Stimulated activated naive CD8-positive, alpha-beta T cell treated with anti-CD3 and anti-CD28 coated beads, Interleukin-15, Interleukin-2, amounts not matched to agents 100 ng/mL and 50 ng/mL, for 24 hours (primary cell): Measurements from ENCODE around the gene AGAP1.

Experiments
- H3K27ac Mint-ChIP-seq: one replicate; pipeline ENCODE4 v1.8.0; 2021; ENCODE audit warnings: mild to moderate bottlenecking, mixed read lengths
- H3K27me3 Mint-ChIP-seq: one replicate; pipeline ENCODE4 v1.8.0; 2021; ENCODE audit warnings: mixed read lengths
- H3K36me3 Mint-ChIP-seq: one replicate; pipeline ENCODE4 v1.8.0; 2021; ENCODE audit warnings: low read depth, mixed read lengths
- H3K4me1 Mint-ChIP-seq: one replicate; pipeline ENCODE4 v1.8.0; 2021; ENCODE audit warnings: low read depth, mixed read lengths
- H3K4me3 Mint-ChIP-seq: one replicate; pipeline ENCODE4 v1.8.0; 2021; ENCODE audit warnings: mild to moderate bottlenecking, mixed read lengths
- H3K9me3 Mint-ChIP-seq: one replicate; pipeline ENCODE4 v1.8.0; 2021; ENCODE audit warnings: mixed read lengths

AGAP1 gene

DNA sequence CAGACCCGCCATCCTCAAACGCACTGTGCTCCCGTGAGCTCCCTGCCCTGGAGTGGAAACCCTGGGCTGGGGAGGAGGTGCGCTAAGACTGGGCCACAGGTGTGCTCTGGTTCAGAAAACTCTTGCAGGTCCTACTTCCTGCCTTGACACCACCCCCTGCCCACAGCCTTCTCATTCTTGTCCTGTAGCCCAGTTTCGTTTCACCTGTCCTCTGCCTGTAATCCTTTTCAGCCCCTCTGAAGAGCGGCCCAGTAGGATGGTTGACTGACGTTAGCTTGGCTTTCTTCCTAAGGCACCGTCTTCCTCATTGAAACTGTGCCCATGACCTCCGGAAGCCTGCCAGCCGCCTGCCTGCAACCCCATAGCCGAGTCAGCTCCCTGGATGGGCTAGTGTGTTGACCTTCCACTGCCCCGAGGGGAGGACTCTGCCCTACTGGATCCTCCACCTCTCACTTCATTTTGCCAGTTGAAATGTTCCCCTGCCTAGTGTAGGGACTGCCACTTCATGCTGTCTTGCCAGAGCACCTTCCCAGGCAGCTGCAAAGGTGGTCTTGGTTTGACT lies 116.9 kb downstream of the AGAP1 start:
- no peak overlapping the region for H3K4me3 Mint-ChIP-seq
- no peaks in the 10 kb centered on the region for H3K9me3 Mint-ChIP-seq
- H3K27me3 Mint-ChIP-seq = peaks cover 9% of the 10 kb centered on the region
- H3K4me1 Mint-ChIP-seq = no peaks in the 10 kb centered on the region
- no peak overlapping the region for H3K27ac Mint-ChIP-seq
- H3K36me3 Mint-ChIP-seq = no peaks in the 10 kb centered on the region

DNA sequence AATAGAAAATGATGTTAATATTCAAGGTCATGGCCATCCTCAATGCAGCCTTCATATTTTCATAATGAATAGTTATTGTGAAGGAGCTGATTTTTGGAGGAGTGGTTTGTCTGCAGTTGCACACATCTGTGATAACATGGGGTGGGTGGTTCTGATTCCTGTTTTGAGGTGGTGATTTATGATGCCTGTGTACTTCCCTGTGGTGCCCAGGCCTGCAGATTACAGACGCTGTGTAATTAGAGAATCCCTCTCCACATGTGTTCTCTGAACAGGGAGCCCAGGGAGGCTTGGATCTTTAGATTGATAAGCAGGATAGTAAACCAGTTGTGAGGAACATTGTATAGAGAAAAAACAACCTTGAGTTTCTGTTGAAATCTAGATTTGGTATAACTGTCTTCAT lies 117.5 kb downstream of the AGAP1 start:
- no peaks in the 10 kb centered on the region for H3K36me3 Mint-ChIP-seq
- no peak overlapping the region for H3K27ac Mint-ChIP-seq
- no peak overlapping the region for H3K4me3 Mint-ChIP-seq
- H3K9me3 Mint-ChIP-seq = no peaks in the 10 kb centered on the region
- H3K27me3 Mint-ChIP-seq = peaks cover 7% of the 10 kb centered on the region
- H3K4me1 Mint-ChIP-seq = no peaks in the 10 kb centered on the region

- Mint-ChIP-seq H3K27ac (no peak overlapping the region), H3K4me3 (no peak overlapping the region), H3K4me1 (no peaks in the 10 kb centered on the region), H3K36me3 (no peaks in the 10 kb centered on the region), H3K27me3 (peaks cover 7% of the 10 kb centered on the region), H3K9me3 (no peaks in the 10 kb centered on the region)
Measured at GRCh38 chr2:235611756-235612155, 117.9 kb downstream of the AGAP1 start.

DNA sequence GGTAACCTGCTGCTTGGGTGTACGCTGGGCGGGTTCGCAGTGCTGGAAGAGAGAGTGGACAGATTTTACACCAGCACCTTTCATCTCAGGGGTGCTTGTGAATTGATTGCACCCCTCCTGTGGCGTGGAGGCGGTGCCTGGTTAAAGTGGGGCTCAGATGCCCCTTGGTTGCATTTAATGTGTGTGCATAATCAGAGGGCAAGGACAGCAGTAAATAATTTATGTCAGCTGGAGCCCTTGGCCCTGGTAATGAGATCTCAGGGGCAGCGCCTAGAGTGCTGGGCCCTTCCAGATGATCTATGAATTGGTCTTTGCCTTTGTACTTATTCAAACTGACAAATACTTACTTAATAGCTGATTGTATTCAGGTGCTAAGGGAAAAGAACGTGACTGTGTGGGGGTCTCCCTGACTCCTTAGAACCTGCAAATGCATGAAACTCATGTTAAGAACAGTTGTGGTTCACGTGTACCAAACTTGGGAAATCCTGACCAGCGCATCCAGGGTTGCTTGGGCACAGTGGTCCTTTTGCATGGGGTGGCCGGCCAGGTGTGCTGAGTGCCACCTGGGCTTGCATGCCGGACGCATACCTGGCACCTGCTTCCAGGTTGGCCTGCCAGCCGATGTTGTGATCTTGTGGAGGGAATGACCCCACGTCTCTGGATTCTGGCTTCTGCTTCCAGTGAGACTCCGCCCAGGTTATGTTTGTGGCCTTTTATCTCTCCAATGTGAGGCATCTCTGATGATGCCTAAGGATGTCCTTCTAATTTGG lies 118.5 kb downstream of the AGAP1 start:
- Mint-ChIP-seq H3K27ac (no peak overlapping the region), H3K9me3 (no peaks in the 10 kb centered on the region), H3K4me1 (no peaks in the 10 kb centered on the region), H3K36me3 (no peaks in the 10 kb centered on the region), H3K4me3 (no peak overlapping the region), H3K27me3 (peaks cover 7% of the 10 kb centered on the region)

GRCh38 chr2:235613649-235614048 lies 119.8 kb downstream of the AGAP1 start:
- Mint-ChIP-seq H3K9me3 (no peaks in the 10 kb centered on the region), H3K4me1 (no peaks in the 10 kb centered on the region), H3K4me3 (no peak overlapping the region), H3K27ac (no peak overlapping the region), H3K27me3 (peaks cover 7% of the 10 kb centered on the region), H3K36me3 (no peaks in the 10 kb centered on the region)

DNA sequence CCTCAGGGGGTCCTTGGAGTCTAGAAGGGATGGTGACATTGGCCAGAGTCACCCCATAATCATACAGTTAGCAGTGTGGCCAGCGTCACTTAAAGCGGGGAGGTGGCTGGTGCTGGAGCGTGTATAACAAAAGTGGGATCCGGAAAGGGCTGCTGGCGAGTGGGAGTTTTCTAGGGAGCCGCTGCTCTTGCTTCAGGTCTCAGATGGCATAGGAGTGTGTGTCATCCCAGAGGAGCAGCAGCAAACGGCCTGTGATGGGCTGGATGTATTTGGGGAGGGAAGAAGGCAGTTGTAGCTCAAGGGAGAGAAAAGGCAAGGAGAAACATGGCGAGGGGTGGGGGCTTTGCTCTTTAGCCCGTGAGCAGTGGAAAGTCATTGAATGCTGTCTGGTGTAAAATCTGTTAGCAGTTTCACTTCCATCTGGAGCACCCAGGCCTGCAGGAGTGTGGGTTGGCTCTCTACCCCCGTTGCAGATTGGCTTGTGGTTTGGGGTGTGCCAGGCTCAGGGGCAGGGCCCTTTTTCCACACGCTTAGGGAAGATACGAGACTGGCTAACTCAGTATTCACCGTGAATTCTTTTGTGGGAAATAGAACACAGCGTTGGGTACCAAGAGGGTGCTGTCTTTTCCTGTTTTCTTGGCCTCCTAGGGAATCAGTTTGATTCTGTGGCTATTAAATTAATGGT lies 120.5 kb downstream of the AGAP1 start:
- no peaks in the 10 kb centered on the region for H3K36me3 Mint-ChIP-seq
- H3K4me1 Mint-ChIP-seq = no peaks in the 10 kb centered on the region
- H3K27me3 Mint-ChIP-seq = peaks cover 7% of the 10 kb centered on the region
- no peaks in the 10 kb centered on the region for H3K9me3 Mint-ChIP-seq
- no peak overlapping the region for H3K4me3 Mint-ChIP-seq
- H3K27ac Mint-ChIP-seq = no peak overlapping the region

GRCh38 chr2:235614900-235615712 lies 121.3 kb downstream of the AGAP1 start:
- Mint-ChIP-seq H3K27ac (no peak overlapping the region), H3K4me3 (no peak overlapping the region), H3K9me3 (no peaks in the 10 kb centered on the region), H3K4me1 (no peaks in the 10 kb centered on the region), H3K36me3 (no peaks in the 10 kb centered on the region), H3K27me3 (peaks cover 7% of the 10 kb centered on the region)

DNA sequence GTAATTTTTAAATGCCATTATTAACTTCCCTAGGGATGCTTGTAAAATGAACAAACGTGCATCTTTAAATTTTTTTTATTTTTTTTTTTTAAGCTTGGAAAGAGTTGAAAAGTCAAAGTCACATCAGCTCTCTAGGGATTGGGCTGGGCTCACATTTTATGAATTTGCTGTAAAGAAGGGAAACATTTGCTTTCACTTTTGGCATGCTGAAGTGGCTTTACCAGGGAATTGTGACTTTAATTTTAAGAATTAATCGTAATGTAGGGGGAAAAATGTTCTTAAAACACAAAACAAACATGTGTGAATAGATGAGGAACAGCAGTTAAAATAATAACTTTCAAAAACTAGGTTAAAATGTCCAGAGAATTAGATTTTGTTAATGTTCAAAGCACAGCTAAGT lies 123.0 kb downstream of the AGAP1 start:
- no peak overlapping the region for H3K27ac Mint-ChIP-seq
- H3K4me3 Mint-ChIP-seq = no peak overlapping the region
- no peaks in the 10 kb centered on the region for H3K9me3 Mint-ChIP-seq
- H3K27me3 Mint-ChIP-seq = no peaks in the 10 kb centered on the region
- H3K36me3 Mint-ChIP-seq = no peaks in the 10 kb centered on the region
- H3K4me1 Mint-ChIP-seq = no peaks in the 10 kb centered on the region

DNA sequence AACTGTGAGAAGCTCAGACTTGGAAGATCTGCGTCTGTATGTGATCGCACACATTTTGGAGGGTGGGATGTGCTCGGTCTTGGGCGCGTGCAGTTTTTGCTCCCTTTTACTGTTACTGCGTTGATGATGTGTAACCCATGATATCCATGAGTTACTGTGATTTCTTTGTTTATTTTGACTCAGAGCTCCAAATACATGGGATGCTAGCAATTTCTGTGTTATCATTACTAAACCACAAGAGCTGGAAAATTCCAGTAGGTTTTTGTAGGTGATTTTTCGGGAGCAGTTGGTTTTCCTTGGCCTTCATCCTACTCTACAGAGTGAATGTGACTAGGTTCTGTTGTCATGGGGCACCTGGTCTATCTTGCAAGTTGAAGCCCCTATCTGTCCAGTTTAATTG lies 124.2 kb downstream of the AGAP1 start:
- Mint-ChIP-seq H3K27ac (no peak overlapping the region), H3K4me3 (no peak overlapping the region), H3K36me3 (no peaks in the 10 kb centered on the region), H3K27me3 (no peaks in the 10 kb centered on the region), H3K9me3 (no peaks in the 10 kb centered on the region), H3K4me1 (no peaks in the 10 kb centered on the region)

GRCh38 chr2:235619544-235619943 lies 125.7 kb downstream of the AGAP1 start:
- no peaks in the 10 kb centered on the region for H3K9me3 Mint-ChIP-seq
- no peaks in the 10 kb centered on the region for H3K27me3 Mint-ChIP-seq

DNA sequence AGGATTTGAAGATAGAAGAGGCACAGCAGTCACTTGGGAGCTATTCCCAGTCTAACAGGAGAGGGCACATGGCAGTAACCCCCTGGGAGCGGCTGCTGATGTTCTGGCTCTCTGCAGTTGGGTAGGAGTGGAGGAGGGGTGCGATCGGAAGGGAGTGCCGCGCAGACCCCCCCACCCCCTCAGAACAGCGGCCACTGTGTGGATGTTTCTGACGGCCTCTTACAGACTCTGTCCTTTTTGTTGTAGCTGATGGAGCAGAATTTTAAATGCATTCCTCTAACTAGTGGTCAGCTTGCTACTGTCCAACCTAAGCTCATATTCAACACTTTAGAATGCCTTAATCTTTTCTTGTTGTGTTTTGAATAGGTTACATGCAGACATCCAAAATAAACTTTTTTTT lies 127.9 kb downstream of the AGAP1 start:
- H3K9me3 Mint-ChIP-seq = no peaks in the 10 kb centered on the region
- no peak overlapping the region for H3K27ac Mint-ChIP-seq
- H3K4me3 Mint-ChIP-seq = no peak overlapping the region
- no peaks in the 10 kb centered on the region for H3K4me1 Mint-ChIP-seq
- H3K27me3 Mint-ChIP-seq = no peaks in the 10 kb centered on the region
- H3K36me3 Mint-ChIP-seq = no peaks in the 10 kb centered on the region

More at GRCh38 chr2:235619544-235619943, 125.7 kb downstream of the AGAP1 start:
- Mint-ChIP-seq H3K36me3 (no peaks in the 10 kb centered on the region), H3K4me3 (no peak overlapping the region), H3K27ac (no peak overlapping the region), H3K4me1 (no peaks in the 10 kb centered on the region)

GRCh38 chr2:235623111-235623510 lies 129.3 kb downstream of the AGAP1 start:
- no peaks in the 10 kb centered on the region for H3K4me1 Mint-ChIP-seq
- no peak overlapping the region for H3K27ac Mint-ChIP-seq
- no peak overlapping the region for H3K4me3 Mint-ChIP-seq
- no peaks in the 10 kb centered on the region for H3K9me3 Mint-ChIP-seq
- H3K27me3 Mint-ChIP-seq = no peaks in the 10 kb centered on the region
- H3K36me3 Mint-ChIP-seq = no peaks in the 10 kb centered on the region

DNA sequence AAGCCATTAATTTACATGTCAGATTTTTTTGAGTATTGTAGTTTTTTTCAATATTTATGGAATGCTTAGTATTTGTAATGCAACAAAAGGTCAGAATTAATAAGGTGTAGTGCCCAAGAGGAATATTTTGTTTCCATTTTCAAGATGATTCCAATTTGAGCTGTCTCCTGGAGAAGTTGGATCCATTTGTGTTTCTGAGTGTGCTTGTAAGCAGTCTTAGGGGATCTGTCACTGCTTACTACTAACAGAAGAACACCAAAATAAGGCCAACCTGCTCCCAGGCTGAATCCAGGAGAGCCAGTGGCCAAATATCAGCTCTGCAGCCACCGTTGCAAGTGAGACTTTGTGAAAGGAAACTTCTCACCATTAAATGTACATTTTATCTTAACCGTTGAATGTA lies 129.9 kb downstream of the AGAP1 start:
- no peaks in the 10 kb centered on the region for H3K27me3 Mint-ChIP-seq
- no peak overlapping the region for H3K27ac Mint-ChIP-seq
- H3K4me1 Mint-ChIP-seq = no peaks in the 10 kb centered on the region
- no peaks in the 10 kb centered on the region for H3K9me3 Mint-ChIP-seq
- no peaks in the 10 kb centered on the region for H3K36me3 Mint-ChIP-seq
- no peak overlapping the region for H3K4me3 Mint-ChIP-seq

DNA sequence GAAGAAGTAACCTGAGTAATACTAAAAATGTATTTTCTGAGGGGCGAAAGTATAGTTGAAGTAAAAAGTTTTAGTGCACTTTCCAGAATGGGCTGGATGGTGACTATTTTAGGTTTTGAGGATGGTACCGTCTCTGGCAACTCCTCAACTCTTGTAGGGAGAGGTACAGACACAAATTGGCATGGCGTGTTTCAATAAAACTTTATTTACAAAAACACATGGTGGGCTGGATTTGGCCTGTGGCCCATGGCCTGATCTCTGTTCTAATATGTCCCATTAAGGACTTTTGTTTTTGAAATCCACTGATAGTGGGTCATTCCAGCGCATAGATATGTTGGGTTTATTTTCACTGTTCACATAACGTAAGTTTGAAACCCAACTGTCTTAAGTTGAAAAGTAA lies 132.8 kb downstream of the AGAP1 start:
- H3K27me3 Mint-ChIP-seq = no peaks in the 10 kb centered on the region
- no peaks in the 10 kb centered on the region for H3K9me3 Mint-ChIP-seq
- H3K4me1 Mint-ChIP-seq = no peaks in the 10 kb centered on the region
- H3K36me3 Mint-ChIP-seq = no peaks in the 10 kb centered on the region
- no peak overlapping the region for H3K27ac Mint-ChIP-seq
- H3K4me3 Mint-ChIP-seq = no peak overlapping the region

DNA sequence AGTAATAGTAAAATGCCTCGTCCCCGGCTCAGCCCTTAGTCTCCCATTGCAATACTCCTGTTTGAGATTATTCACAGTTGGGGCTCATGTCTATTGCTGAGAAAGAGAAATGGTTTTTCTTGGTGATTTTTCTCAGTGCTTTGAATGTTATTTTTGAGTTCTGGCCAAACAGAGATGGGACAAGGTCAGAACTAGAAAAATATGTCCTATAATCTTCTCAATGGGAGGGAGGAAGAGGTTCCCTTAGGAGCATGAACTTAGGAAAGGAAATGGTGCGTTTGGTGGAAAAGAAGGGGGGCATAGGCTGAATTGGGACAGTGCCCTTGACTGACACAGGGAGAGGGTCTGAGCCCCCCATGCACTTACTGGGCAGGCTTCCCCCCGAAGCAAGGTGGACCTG lies 133.8 kb downstream of the AGAP1 start:
- H3K36me3 Mint-ChIP-seq = no peaks in the 10 kb centered on the region
- no peak overlapping the region for H3K27ac Mint-ChIP-seq
- no peaks in the 10 kb centered on the region for H3K9me3 Mint-ChIP-seq
- H3K4me3 Mint-ChIP-seq = no peak overlapping the region
- no peaks in the 10 kb centered on the region for H3K27me3 Mint-ChIP-seq
- H3K4me1 Mint-ChIP-seq = no peaks in the 10 kb centered on the region
